Trophoblast cell (in vitro differentiated cells and primary cell): Measurements from ENCODE around the gene SMAP1.
"Not testable (repeated sequence)": the region's sequence is repeated elsewhere in the genome, so short reads cannot be mapped to it uniquely, and the experiment has no call there.

ENCODE experiments used
- DNase-seq, 2 donors: peaks; one replicate each; pipeline ENCODE4 v3.0.0-alpha.2; 2016
- H2AFZ ChIP-seq: 2 replicates; pipeline ENCODE4 v1.6.1; 2013; ENCODE audit warnings: low read length, moderate library complexity, mild to moderate bottlenecking; ENCODE audit not compliant: insufficient read depth, poor library complexity
- H2AK5ac ChIP-seq: 2 replicates; pipeline ENCODE4 v1.6.1; 2013; ENCODE audit warnings: mild to moderate bottlenecking, low read length
- H2BK120ac ChIP-seq: 2 replicates; pipeline ENCODE4 v1.6.1; 2013; ENCODE audit warnings: low read length, mild to moderate bottlenecking, moderate library complexity; ENCODE audit not compliant: insufficient read depth, poor library complexity
- H2BK12ac ChIP-seq: 2 replicates; pipeline ENCODE4 v1.6.1; 2013; ENCODE audit warnings: mild to moderate bottlenecking, low read length, moderate library complexity
- H2BK5ac ChIP-seq: 2 replicates; pipeline ENCODE4 v1.6.1; 2013; ENCODE audit warnings: low read length, low read depth, moderate library complexity, mild to moderate bottlenecking; ENCODE audit not compliant: poor library complexity
- H3K14ac ChIP-seq: 2 replicates; pipeline ENCODE4 v1.6.1; 2013; ENCODE audit warnings: mild to moderate bottlenecking, low read length
- H3K18ac ChIP-seq: 2 replicates; pipeline ENCODE4 v1.6.1; 2013; ENCODE audit warnings: mild to moderate bottlenecking, low read length
- H3K23ac ChIP-seq: 2 replicates; pipeline ENCODE4 v1.6.1; 2013; ENCODE audit warnings: low read length
- H3K27ac ChIP-seq: 2 replicates; pipeline ENCODE4 v1.5.1; 2013; ENCODE audit warnings: low read depth, mild to moderate bottlenecking, inconsistent platforms, low read length, moderate library complexity
- H3K27me3 ChIP-seq: 2 replicates; pipeline ENCODE4 v1.6.1; 2013; ENCODE audit warnings: inconsistent platforms, mild to moderate bottlenecking, low read length, moderate library complexity; ENCODE audit not compliant: insufficient read depth
- H3K36me3 ChIP-seq, 2 experiments: 1 replicate in 1 of 2; 2 replicates in 1 of 2; pipeline ENCODE4 v1.6.1; 2013; ENCODE audit warnings: low read length in 2 of 2, mild to moderate bottlenecking in 2 of 2, moderate library complexity in 1 of 2; ENCODE audit not compliant: insufficient read depth in 2 of 2, control insufficient read depth in 1 of 2
- H3K4ac ChIP-seq: 2 replicates; pipeline ENCODE4 v1.6.1; 2013; ENCODE audit warnings: low read depth, mild to moderate bottlenecking, low read length, moderate library complexity
- H3K4me1 ChIP-seq, 2 experiments: 1 replicate in 1 of 2; 2 replicates in 1 of 2; pipeline ENCODE4 v1.6.1; 2013; ENCODE audit warnings: low read length in 2 of 2, mild to moderate bottlenecking in 2 of 2, moderate library complexity in 1 of 2; ENCODE audit not compliant: insufficient read depth in 2 of 2, control insufficient read depth in 1 of 2
- H3K4me2 ChIP-seq: 2 replicates; pipeline ENCODE4 v1.6.1; 2013; ENCODE audit warnings: inconsistent platforms, mild to moderate bottlenecking, low read length, moderate library complexity
- H3K4me3 ChIP-seq: 2 replicates; pipeline ENCODE4 v1.5.1; 2013; ENCODE audit warnings: mild to moderate bottlenecking, low read depth, low read length, inconsistent platforms
- H3K79me1 ChIP-seq: one replicate; pipeline ENCODE4 v1.6.1; 2013; ENCODE audit warnings: low read length
- H3K79me2 ChIP-seq: 2 replicates; pipeline ENCODE4 v1.6.1; 2013; ENCODE audit warnings: low read length, mild to moderate bottlenecking; ENCODE audit not compliant: control insufficient read depth, insufficient read depth, poor library complexity
- H3K9ac ChIP-seq: 2 replicates; pipeline ENCODE4 v1.6.1; 2013; ENCODE audit warnings: mild to moderate bottlenecking, low read length
- H3K9me3 ChIP-seq: 2 replicates; pipeline ENCODE4 v1.6.1; 2013; ENCODE audit warnings: low read depth, mild to moderate bottlenecking, control low read depth, inconsistent platforms, low read length; ENCODE audit not compliant: insufficient read depth
- H4K12ac ChIP-seq: 2 replicates; pipeline ENCODE4 v1.6.1; 2013; ENCODE audit warnings: low read depth, mild to moderate bottlenecking, low read length, moderate library complexity
- H4K8ac ChIP-seq: 2 replicates; pipeline ENCODE4 v1.6.1; 2013; ENCODE audit warnings: low read depth, mild to moderate bottlenecking, low read length, moderate library complexity
- H4K91ac ChIP-seq: one replicate; pipeline ENCODE4 v1.6.1; 2013; ENCODE audit warnings: low read depth, mild to moderate bottlenecking, low read length, moderate library complexity
- WGBS: extraction: QIAGEN DNeasy Blood & Tissue Kit; methylation state at CpG from one replicate; pipeline ENCODE4 v1.1.7; 2013; ENCODE audit warnings: missing lambda C conversion rate; ENCODE audit not compliant: insufficient read length, insufficient coverage; ENCODE audit errors: extremely low coverage; 5-methylcytosine and 5-hydroxymethylcytosine counted together

Gene SMAP1

GRCh38 chr6:70742462-70742861 is 74.8 kb downstream of the SMAP1 start:
- H3K18ac ChIP-seq, H3K36me3 ChIP-seq, H2BK12ac ChIP-seq, H4K8ac ChIP-seq, H2AK5ac ChIP-seq, H3K4me3 ChIP-seq, H3K27ac ChIP-seq, DNase-seq, H3K4ac ChIP-seq, H3K4me1 ChIP-seq, H3K79me2 ChIP-seq, H3K23ac ChIP-seq, H2BK5ac ChIP-seq, H3K4me2 ChIP-seq, H3K9ac ChIP-seq, H4K12ac ChIP-seq, H3K14ac ChIP-seq, H4K91ac ChIP-seq, H3K79me1 ChIP-seq, H3K27me3 ChIP-seq, H2AFZ ChIP-seq, H2BK120ac ChIP-seq, H3K9me3 ChIP-seq: not testable (repeated sequence)
- no CpG with 5 or more reads among the region's 3 CpGs for WGBS

GRCh38 chr6:70753870-70754380 is 86.2 kb downstream of the SMAP1 start:
- H3K27ac ChIP-seq = no peak overlapping the region
- no peak overlapping the region for H4K12ac ChIP-seq
- H2AFZ ChIP-seq = no peak overlapping the region
- no peak overlapping the region for H3K4me3 ChIP-seq
- no peak overlapping the region for H3K23ac ChIP-seq
- H2BK12ac ChIP-seq = no peak overlapping the region
- H2BK120ac ChIP-seq = no peak overlapping the region
- no peak overlapping the region for H4K8ac ChIP-seq
- no peaks in the 10 kb centered on the region for H3K79me1 ChIP-seq
- no peaks in the 10 kb centered on the region for H3K4me1 ChIP-seq
- DNase-seq = no peak
- H3K9me3 ChIP-seq = no peaks in the 10 kb centered on the region
- H3K36me3 ChIP-seq = no peaks in the 10 kb centered on the region
- no CpG with 5 or more reads among the region's 1 CpG for WGBS
- no peak overlapping the region for H3K4me2 ChIP-seq
- no peak overlapping the region for H3K9ac ChIP-seq
- no peak overlapping the region for H4K91ac ChIP-seq
- H2BK5ac ChIP-seq = no peak overlapping the region
- no peaks in the 10 kb centered on the region for H3K27me3 ChIP-seq
- no peak overlapping the region for H3K14ac ChIP-seq
- H3K4ac ChIP-seq = no peak overlapping the region
- no peak overlapping the region for H2AK5ac ChIP-seq
- H3K18ac ChIP-seq = no peak overlapping the region
- no peaks in the 10 kb centered on the region for H3K79me2 ChIP-seq

- H3K4me3 ChIP-seq = no peak overlapping the region
- no peaks in the 10 kb centered on the region for H3K9me3 ChIP-seq
- DNase-seq = no peak
- no peak overlapping the region for H3K18ac ChIP-seq
- H2AK5ac ChIP-seq = no peak overlapping the region
- H3K79me1 ChIP-seq = no peaks in the 10 kb centered on the region
- no CpG with 5 or more reads among the region's 1 CpG for WGBS
- no peak overlapping the region for H3K9ac ChIP-seq
- no peaks in the 10 kb centered on the region for H3K27me3 ChIP-seq
- no peak overlapping the region for H4K91ac ChIP-seq
- no peak overlapping the region for H3K4me2 ChIP-seq
- H2BK5ac ChIP-seq = no peak overlapping the region
- H4K8ac ChIP-seq = no peak overlapping the region
- H2AFZ ChIP-seq = no peak overlapping the region
- H2BK120ac ChIP-seq = no peak overlapping the region
- no peak overlapping the region for H3K23ac ChIP-seq
- no peak overlapping the region for H3K14ac ChIP-seq
- no peak overlapping the region for H2BK12ac ChIP-seq
- H3K27ac ChIP-seq = no peak overlapping the region
- no peaks in the 10 kb centered on the region for H3K79me2 ChIP-seq
- no peaks in the 10 kb centered on the region for H3K36me3 ChIP-seq
- no peak overlapping the region for H3K4ac ChIP-seq
- H4K12ac ChIP-seq = no peak overlapping the region
- H3K4me1 ChIP-seq = no peaks in the 10 kb centered on the region
Measured at GRCh38 chr6:70758883-70759282, 91.2 kb downstream of the SMAP1 start.

- Histone ChIP-seq H3K79me1 (no peaks in the 10 kb centered on the region), H3K4me2 (no peak overlapping the region), H3K4me1 (no peaks in the 10 kb centered on the region), H3K14ac (no peak overlapping the region), H2BK5ac (no peak overlapping the region), H3K23ac (no peak overlapping the region), H3K4ac (no peak overlapping the region), H2BK120ac (no peak overlapping the region), H3K18ac (no peak overlapping the region), H3K9ac (no peak overlapping the region), H4K8ac (no peak overlapping the region), H4K12ac (no peak overlapping the region), H3K27me3 (no peaks in the 10 kb centered on the region), H3K79me2 (no peaks in the 10 kb centered on the region), H3K27ac (no peak overlapping the region), H2AK5ac (no peak overlapping the region), H2BK12ac (no peak overlapping the region), H3K9me3 (no peaks in the 10 kb centered on the region), H2AFZ (no peak overlapping the region), H3K36me3 (no peaks in the 10 kb centered on the region), H3K4me3 (no peak overlapping the region), H4K91ac (no peak overlapping the region)
- peak in 1 of 2 donors; percentile 10 for DNase-seq
- WGBS = no CpG with 5 or more reads among the region's 4 CpGs
Measured at GRCh38 chr6:70763754-70764510, 96.2 kb downstream of the SMAP1 start.
